ENCODE measurements around the gene TEX11.

DNA sequence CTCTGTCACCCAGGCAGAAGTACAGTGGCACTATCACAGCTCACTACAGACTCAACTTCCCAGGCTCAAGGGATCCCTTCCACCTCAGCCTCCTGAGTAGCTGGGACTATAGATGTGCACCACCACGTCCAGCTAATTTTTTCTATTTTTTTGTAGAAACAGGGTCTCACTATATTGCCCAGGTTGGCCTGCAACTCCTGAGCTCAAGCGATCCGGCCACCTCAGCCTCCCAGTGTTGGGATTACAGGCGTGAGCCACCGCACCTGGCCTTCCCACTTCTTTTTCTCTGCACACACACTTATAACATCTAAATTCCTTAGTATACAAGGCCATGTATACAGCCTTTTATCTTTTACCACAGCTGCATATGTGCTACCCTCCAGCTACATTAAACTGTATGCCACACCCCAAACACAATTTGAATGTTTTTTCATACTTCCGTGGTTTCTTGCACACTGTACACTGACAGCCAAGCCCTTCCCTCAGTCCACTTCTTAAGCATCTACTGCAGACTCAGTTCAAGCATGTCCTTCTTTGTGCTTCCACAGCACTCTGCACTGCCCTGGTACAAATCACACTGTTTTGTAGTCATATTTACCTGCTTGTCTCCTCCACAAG, 15.9 kb upstream of the TEX11 start:
- TF ChIP-seq, protein P1, sequence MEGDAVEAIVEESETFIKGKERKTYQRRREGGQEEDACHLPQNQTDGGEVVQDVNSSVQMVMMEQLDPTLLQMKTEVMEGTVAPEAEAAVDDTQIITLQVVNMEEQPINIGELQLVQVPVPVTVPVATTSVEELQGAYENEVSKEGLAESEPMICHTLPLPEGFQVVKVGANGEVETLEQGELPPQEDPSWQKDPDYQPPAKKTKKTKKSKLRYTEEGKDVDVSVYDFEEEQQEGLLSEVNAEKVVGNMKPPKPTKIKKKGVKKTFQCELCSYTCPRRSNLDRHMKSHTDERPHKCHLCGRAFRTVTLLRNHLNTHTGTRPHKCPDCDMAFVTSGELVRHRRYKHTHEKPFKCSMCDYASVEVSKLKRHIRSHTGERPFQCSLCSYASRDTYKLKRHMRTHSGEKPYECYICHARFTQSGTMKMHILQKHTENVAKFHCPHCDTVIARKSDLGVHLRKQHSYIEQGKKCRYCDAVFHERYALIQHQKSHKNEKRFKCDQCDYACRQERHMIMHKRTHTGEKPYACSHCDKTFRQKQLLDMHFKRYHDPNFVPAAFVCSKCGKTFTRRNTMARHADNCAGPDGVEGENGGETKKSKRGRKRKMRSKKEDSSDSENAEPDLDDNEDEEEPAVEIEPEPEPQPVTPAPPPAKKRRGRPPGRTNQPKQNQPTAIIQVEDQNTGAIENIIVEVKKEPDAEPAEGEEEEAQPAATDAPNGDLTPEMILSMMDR (IDR thresholded peaks at IDR 0.05; ENCODE audit: insufficient read depth, low read length), result no peak
- TF ChIP-seq GABPA (IDR thresholded peaks at IDR 0.05; ENCODE audit: low read depth), result no peak

All from HL-60 (cell line).